H9 (cell line): Measurements from ENCODE around the gene FHIT. TPM values are rescaled to one million over a fixed set of nuclear protein-coding genes. Genes with fewer than 3 reads are reported as not detected.

Experiments used
- DNase-seq: peaks from one replicate; pipeline ENCODE4 v3.0.0-alpha.2; 2017
- H2AFZ ChIP-seq: one replicate; pipeline ENCODE4 v1.6.1; 2013; ENCODE audit warnings: mild to moderate bottlenecking, low read length, control low read depth, moderate library complexity
- H2AK5ac ChIP-seq: 2 replicates; pipeline ENCODE4 v1.6.1; 2013; ENCODE audit warnings: low read length, control low read depth, mixed read lengths; ENCODE audit not compliant: insufficient read length
- H2BK120ac ChIP-seq: one replicate; pipeline ENCODE4 v1.6.1; 2013; ENCODE audit warnings: low read depth, mild to moderate bottlenecking, low read length, control low read depth, inconsistent platforms; ENCODE audit not compliant: poor library complexity, severe bottlenecking
- H2BK12ac ChIP-seq: 2 replicates; pipeline ENCODE4 v1.6.1; 2013; ENCODE audit warnings: low read length, control low read depth, mixed read lengths, low read depth; ENCODE audit not compliant: insufficient read length
- H2BK15ac ChIP-seq: 2 replicates; pipeline ENCODE4 v1.6.1; 2013; ENCODE audit warnings: low read depth, low read length, control low read depth
- H2BK20ac ChIP-seq: one replicate; pipeline ENCODE4 v1.6.1; 2013; ENCODE audit warnings: low read depth, mild to moderate bottlenecking, low read length, control low read depth, inconsistent platforms; ENCODE audit not compliant: poor library complexity, severe bottlenecking
- H2BK5ac ChIP-seq: 2 replicates; pipeline ENCODE4 v1.6.1; 2013; ENCODE audit warnings: low read length, control low read depth, mixed read lengths; ENCODE audit not compliant: insufficient read length
- H3K14ac ChIP-seq: 2 replicates; pipeline ENCODE4 v1.6.1; 2013; ENCODE audit warnings: low read length, control low read depth; ENCODE audit not compliant: insufficient read depth
- H3K18ac ChIP-seq: 2 replicates; pipeline ENCODE4 v1.6.1; 2013; ENCODE audit warnings: low read depth, mild to moderate bottlenecking, mixed read lengths, low read length, control low read depth; ENCODE audit not compliant: insufficient read length
- H3K23ac ChIP-seq: 2 replicates; pipeline ENCODE4 v1.6.1; 2013; ENCODE audit warnings: low read length, control low read depth, mixed read lengths, low read depth; ENCODE audit not compliant: insufficient read length
- H3K23me2 ChIP-seq: 2 replicates; pipeline ENCODE4 v1.6.1; 2013; ENCODE audit warnings: low read depth, mild to moderate bottlenecking, mixed read lengths, low read length, control low read depth; ENCODE audit not compliant: insufficient read length, poor library complexity, severe bottlenecking
- H3K27ac ChIP-seq: 2 replicates; pipeline ENCODE4 v1.5.1; 2013; ENCODE audit warnings: low read length, control low read depth, mixed read lengths, low read depth; ENCODE audit not compliant: insufficient read length
- H3K27me3 ChIP-seq: 2 replicates; pipeline ENCODE4 v1.6.1; 2013; ENCODE audit warnings: low read length, control low read depth, inconsistent platforms; ENCODE audit not compliant: insufficient read depth
- H3K4ac ChIP-seq: 2 replicates; pipeline ENCODE4 v1.6.1; 2013; ENCODE audit warnings: low read depth, mild to moderate bottlenecking, control low read depth, inconsistent platforms, low read length, moderate library complexity
- H3K4me1 ChIP-seq: 2 replicates; pipeline ENCODE4 v1.6.1; 2013; ENCODE audit warnings: low read length, control low read depth, inconsistent platforms; ENCODE audit not compliant: insufficient read depth
- H3K4me2 ChIP-seq: 2 replicates; pipeline ENCODE4 v1.6.1; 2013; ENCODE audit warnings: low read length, control low read depth, mixed read lengths; ENCODE audit not compliant: insufficient read length, insufficient read depth
- H3K56ac ChIP-seq: 2 replicates; pipeline ENCODE4 v1.6.1; 2013; ENCODE audit warnings: low read depth, mild to moderate bottlenecking, mixed read lengths, low read length, control low read depth; ENCODE audit not compliant: insufficient read length
- H3K79me1 ChIP-seq: 2 replicates; pipeline ENCODE4 v1.6.1; 2013; ENCODE audit warnings: low read depth, mild to moderate bottlenecking, moderate library complexity, low read length, control low read depth, inconsistent platforms; ENCODE audit not compliant: insufficient read depth, poor library complexity, severe bottlenecking
- H3K79me2 ChIP-seq: 2 replicates; pipeline ENCODE4 v1.6.1; 2013; ENCODE audit warnings: low read length, control low read depth, inconsistent platforms; ENCODE audit not compliant: insufficient read depth
- H3K9ac ChIP-seq: 2 replicates; pipeline ENCODE4 v1.6.1; 2013; ENCODE audit warnings: low read length, control low read depth, mixed read lengths; ENCODE audit not compliant: insufficient read length; ENCODE audit errors: extremely low read depth
- H3K9me3 ChIP-seq: one replicate; pipeline ENCODE4 v1.6.1; 2013; ENCODE audit warnings: low read depth, low read length, inconsistent platforms; ENCODE audit not compliant: control insufficient read depth
- H3T11ph ChIP-seq: one replicate; pipeline ENCODE4 v1.6.1; 2013; ENCODE audit warnings: mild to moderate bottlenecking, low read length, control low read depth, inconsistent platforms
- H4K20me1 ChIP-seq: one replicate; pipeline ENCODE4 v1.6.1; 2013; ENCODE audit not compliant: control insufficient read depth, insufficient read length, insufficient read depth
- H4K5ac ChIP-seq: 2 replicates; pipeline ENCODE4 v1.6.1; 2013; ENCODE audit warnings: low read depth, mild to moderate bottlenecking, mixed read lengths, low read length, control low read depth; ENCODE audit not compliant: insufficient read length
- H4K8ac ChIP-seq: replicated peaks from 2 replicates; pipeline ENCODE4 v1.6.1; 2013; ENCODE audit warnings: low read length, control low read depth, mixed read lengths, low read depth; ENCODE audit not compliant: insufficient read length
- H4K91ac ChIP-seq: 2 replicates; pipeline ENCODE4 v1.6.1; 2013; ENCODE audit warnings: low read depth, mild to moderate bottlenecking, moderate library complexity, mixed read lengths, low read length, control low read depth; ENCODE audit not compliant: insufficient read length
- H3K27ac Mint-ChIP-seq, 3 experiments: 2 replicates in 2 of 3; 3 replicates in 1 of 3; pipeline ENCODE4 v1.8.0; 2020 to 2021; ENCODE audit warnings: mixed read lengths in 3 of 3, mild to moderate bottlenecking in 1 of 3, moderate library complexity in 1 of 3
- H3K27me3 Mint-ChIP-seq: 2 replicates; pipeline ENCODE4 v1.8.0; 2021; ENCODE audit warnings: low read depth, mild to moderate bottlenecking, moderate library complexity, mixed read lengths
- H3K36me3 Mint-ChIP-seq, 3 experiments: 2 replicates in 2 of 3; 3 replicates in 1 of 3; pipeline ENCODE4 v1.8.0; 2020 to 2021; ENCODE audit warnings: low read depth in 3 of 3, mixed read lengths in 3 of 3; ENCODE audit not compliant: insufficient read depth in 1 of 3
- H3K4me1 Mint-ChIP-seq, 2 experiments: 2 replicates each; pipeline ENCODE4 v1.8.0; 2020; ENCODE audit warnings: mixed read lengths in 2 of 2
- H3K4me3 Mint-ChIP-seq, 2 experiments: 2 replicates in 1 of 2; 3 replicates in 1 of 2; pipeline ENCODE4 v1.8.0; 2020 to 2021; ENCODE audit warnings: mild to moderate bottlenecking in 2 of 2, mixed read lengths in 2 of 2, moderate library complexity in 1 of 2
- H3K9me3 Mint-ChIP-seq, 2 experiments: 2 replicates in 1 of 2; 3 replicates in 1 of 2; pipeline ENCODE4 v1.8.0; 2020; ENCODE audit warnings: mild to moderate bottlenecking in 2 of 2, mixed read lengths in 2 of 2, moderate library complexity in 1 of 2
- WGBS: extraction: QIAGEN DNeasy Blood & Tissue Kit; methylation state at CpG from one replicate; pipeline ENCODE4 v1.1.7; 2013; ENCODE audit warnings: missing lambda C conversion rate, low lambda C conversion rate, mixed read lengths; ENCODE audit not compliant: insufficient read length; ENCODE audit errors: extremely low coverage; 5-methylcytosine and 5-hydroxymethylcytosine counted together
- total RNA-seq: library from RNA; stranded (reverse); gene quantifications from 2 replicates; pipeline ENCODE4 v1.2.1, GENCODE V29; 2021
- TF ChIP-seq, protein P1 (sequence below): fragments of 200-600 bp; sonication (generic); conservative IDR thresholded peaks from 3 replicates; pipeline ENCODE4 v1.8.0; 2021; ENCODE audit warnings: antibody characterized with exemption, mild to moderate bottlenecking

FHIT gene
- total RNA-seq, 1 experiment from 2014 or later = 3.0 TPM

DNA sequence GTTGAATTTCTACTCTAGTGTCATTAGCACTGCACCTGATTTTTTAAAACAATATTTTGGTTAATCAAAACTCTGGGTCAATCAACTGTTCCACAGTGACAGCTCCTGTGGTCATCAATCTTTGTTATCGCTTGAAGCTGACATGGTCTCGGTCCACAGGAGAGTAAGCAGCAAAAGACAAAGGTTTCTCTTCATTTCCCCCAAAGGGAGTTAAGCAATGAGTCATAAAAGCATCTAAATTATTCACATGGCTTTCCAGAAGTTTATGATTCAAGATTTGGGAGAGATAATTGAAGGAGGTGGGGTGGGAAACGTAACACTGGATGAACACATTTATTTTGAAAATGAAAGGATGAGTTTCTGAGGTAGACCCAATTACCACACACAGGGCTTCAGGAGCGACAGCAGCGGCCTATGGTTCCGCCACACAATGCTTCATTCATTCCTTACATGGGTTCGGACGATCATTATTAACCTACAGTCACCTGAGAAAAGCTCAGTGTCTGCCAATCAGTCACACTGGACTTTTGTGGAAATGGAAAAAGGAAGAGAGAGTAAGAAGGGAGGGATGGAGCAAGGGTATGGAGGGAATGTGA, 505.1 kb downstream of the FHIT start:
- H3K23ac ChIP-seq = no peak overlapping the region
- no peak overlapping the region for H3T11ph ChIP-seq
- no peak overlapping the region for H4K8ac ChIP-seq
- H2BK15ac ChIP-seq = no peak overlapping the region
- peaks cover 18 to 25% (median 20%) of the 10 kb centered on the region in 3 experiments for H3K36me3 Mint-ChIP-seq
- H4K91ac ChIP-seq = no peak overlapping the region
- DNase-seq = no peak
- no peaks in the 10 kb centered on the region for H3K79me1 ChIP-seq
- H2BK5ac ChIP-seq = no peak overlapping the region
- H2AK5ac ChIP-seq = no peak overlapping the region
- no peak overlapping the region for H2AFZ ChIP-seq
- no peak overlapping the region for H3K27ac ChIP-seq
- H3K23me2 ChIP-seq = no peaks in the 10 kb centered on the region
- no CpG with 5 or more reads among the region's 8 CpGs for WGBS
- H4K20me1 ChIP-seq = no peaks in the 10 kb centered on the region
- H3K4me1 ChIP-seq = peaks cover 2% of the 10 kb centered on the region; the same call in 1 of the 2 replicates
- no peak overlapping the region for H2BK120ac ChIP-seq
- H3K27me3 ChIP-seq = peaks cover 2% of the 10 kb centered on the region; the same call in 1 of the 2 replicates
- no peak overlapping the region for H3K4me2 ChIP-seq
- H3K4me1 Mint-ChIP-seq = peaks cover 35 to 41% of the 10 kb centered on the region in 2 experiments
- peaks cover 19 to 23% of the 10 kb centered on the region in 2 experiments for H3K9me3 Mint-ChIP-seq
- no peak overlapping the region for H3K56ac ChIP-seq
- H3K4me3 Mint-ChIP-seq = no peak overlapping the region
- H3K4ac ChIP-seq = no peak overlapping the region
- H4K5ac ChIP-seq = no peak overlapping the region
- TF ChIP-seq, protein P1, sequence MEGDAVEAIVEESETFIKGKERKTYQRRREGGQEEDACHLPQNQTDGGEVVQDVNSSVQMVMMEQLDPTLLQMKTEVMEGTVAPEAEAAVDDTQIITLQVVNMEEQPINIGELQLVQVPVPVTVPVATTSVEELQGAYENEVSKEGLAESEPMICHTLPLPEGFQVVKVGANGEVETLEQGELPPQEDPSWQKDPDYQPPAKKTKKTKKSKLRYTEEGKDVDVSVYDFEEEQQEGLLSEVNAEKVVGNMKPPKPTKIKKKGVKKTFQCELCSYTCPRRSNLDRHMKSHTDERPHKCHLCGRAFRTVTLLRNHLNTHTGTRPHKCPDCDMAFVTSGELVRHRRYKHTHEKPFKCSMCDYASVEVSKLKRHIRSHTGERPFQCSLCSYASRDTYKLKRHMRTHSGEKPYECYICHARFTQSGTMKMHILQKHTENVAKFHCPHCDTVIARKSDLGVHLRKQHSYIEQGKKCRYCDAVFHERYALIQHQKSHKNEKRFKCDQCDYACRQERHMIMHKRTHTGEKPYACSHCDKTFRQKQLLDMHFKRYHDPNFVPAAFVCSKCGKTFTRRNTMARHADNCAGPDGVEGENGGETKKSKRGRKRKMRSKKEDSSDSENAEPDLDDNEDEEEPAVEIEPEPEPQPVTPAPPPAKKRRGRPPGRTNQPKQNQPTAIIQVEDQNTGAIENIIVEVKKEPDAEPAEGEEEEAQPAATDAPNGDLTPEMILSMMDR = no peak
- no peak overlapping the region for H2BK20ac ChIP-seq
- no peak overlapping the region for H3K9ac ChIP-seq
- peak overlapping the region in 1 of 3 experiments; percentile 46; a peak in 2 of 7 replicates for H3K27ac Mint-ChIP-seq
- peaks cover 6% of the 10 kb centered on the region; the same call in 1 of the 2 replicates for H3K27me3 Mint-ChIP-seq
- H3K14ac ChIP-seq = no peak overlapping the region
- H3K18ac ChIP-seq = no peak overlapping the region
- peaks cover 19% of the 10 kb centered on the region for H3K9me3 ChIP-seq
- no peaks in the 10 kb centered on the region for H3K79me2 ChIP-seq
- no peak overlapping the region for H2BK12ac ChIP-seq
